Measurements from ENCODE around the gene PPFIA3.

PPFIA3 gene

GRCh38 chr19:49092686-49093085, 26.7 kb upstream of the PPFIA3 start:
- H3K4me3 ChIP-seq (ENCODE audit: control insufficient read depth, low read depth, low read length): no peak overlapping the region
- DNase-seq (ENCODE audit: low read depth): no peak
- TF ChIP-seq CTCF (conservative IDR thresholded peaks at IDR 0.05; ENCODE audit: control insufficient read depth, insufficient read depth, low read depth, low read length): no peak

- H3K4me3 ChIP-seq (ENCODE audit: control insufficient read depth, low read depth, low read length): no peak overlapping the region
- DNase-seq (ENCODE audit: low read depth): no peak
- TF ChIP-seq CTCF (conservative IDR thresholded peaks at IDR 0.05; ENCODE audit: control insufficient read depth, insufficient read depth, low read depth, low read length): no peak
These were observed 24.6 kb upstream of the PPFIA3 start for GRCh38 chr19:49094505-49095482.

- H3K4me3 ChIP-seq (ENCODE audit: control insufficient read depth, low read depth, low read length): no peak overlapping the region
These were observed 21.7 kb upstream of the PPFIA3 start for GRCh38 chr19:49097453-49098288.

GRCh38 chr19:49098795-49099194, 20.5 kb upstream of the PPFIA3 start:
- no peak for DNase-seq (ENCODE audit: low read depth)
- no peak overlapping the region for H3K4me3 ChIP-seq (ENCODE audit: control insufficient read depth, low read depth, low read length)
- TF ChIP-seq CTCF (conservative IDR thresholded peaks at IDR 0.05; ENCODE audit: control insufficient read depth, insufficient read depth, low read depth, low read length): no peak

More at GRCh38 chr19:49097453-49098288, 21.7 kb upstream of the PPFIA3 start:
- DNase-seq (ENCODE audit: low read depth): peak; percentile 70
- peak; percentile 99 for TF ChIP-seq CTCF (conservative IDR thresholded peaks at IDR 0.05; ENCODE audit: control insufficient read depth, insufficient read depth, low read depth, low read length)

GRCh38 chr19:49101160-49101559, 18.2 kb upstream of the PPFIA3 start:
- TF ChIP-seq CTCF (conservative IDR thresholded peaks at IDR 0.05; ENCODE audit: control insufficient read depth, insufficient read depth, low read depth, low read length): no peak
- H3K4me3 ChIP-seq (ENCODE audit: control insufficient read depth, low read depth, low read length): no peak overlapping the region
- DNase-seq (ENCODE audit: low read depth): no peak

- no peak for DNase-seq (ENCODE audit: low read depth)
- no peak for TF ChIP-seq CTCF (conservative IDR thresholded peaks at IDR 0.05; ENCODE audit: control insufficient read depth, insufficient read depth, low read depth, low read length)
- H3K4me3 ChIP-seq (ENCODE audit: control insufficient read depth, low read depth, low read length): no peak overlapping the region
These were observed 17.0 kb upstream of the PPFIA3 start for GRCh38 chr19:49102303-49102702.

Data from fibroblast of mammary gland (primary cell).